NOMO-1 treated with dmso at 0.1 percent for 144 hours (cell line): ENCODE measurements around the gene EHBP1L1.

Source experiments
- DNase-seq: peaks from one replicate; lab custom pipeline; 2025; ENCODE audit not compliant: unreplicated experiment; lab: John Stamatoyannopoulos, UW

The EHBP1L1 gene

GRCh38 chr11:65576867-65577755 is 1.3 kb downstream of the EHBP1L1 start:
- peak; percentile 64 for DNase-seq

DNA sequence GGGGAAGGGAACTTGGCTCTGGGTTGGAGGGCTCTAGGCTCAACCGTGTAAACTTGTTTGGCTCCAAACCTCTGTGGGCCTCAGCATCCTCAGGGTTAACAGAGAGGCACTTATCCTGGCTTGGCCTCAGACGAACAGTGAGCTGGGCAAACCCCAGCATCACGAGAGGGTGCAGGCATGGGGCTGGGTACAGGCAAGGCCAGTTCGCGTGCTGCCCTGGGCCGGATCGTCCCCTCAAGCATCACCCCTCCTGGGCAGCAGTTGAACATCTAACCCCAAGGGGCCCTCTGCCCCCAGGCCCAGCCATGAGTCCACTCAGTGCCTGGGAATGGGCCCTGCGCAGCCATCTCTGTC is 1.9 kb downstream of the EHBP1L1 start:
- DNase-seq, result no peak

GRCh38 chr11:65578134-65578533 is 2.3 kb downstream of the EHBP1L1 start:
- DNase-seq, result no peak

DNA sequence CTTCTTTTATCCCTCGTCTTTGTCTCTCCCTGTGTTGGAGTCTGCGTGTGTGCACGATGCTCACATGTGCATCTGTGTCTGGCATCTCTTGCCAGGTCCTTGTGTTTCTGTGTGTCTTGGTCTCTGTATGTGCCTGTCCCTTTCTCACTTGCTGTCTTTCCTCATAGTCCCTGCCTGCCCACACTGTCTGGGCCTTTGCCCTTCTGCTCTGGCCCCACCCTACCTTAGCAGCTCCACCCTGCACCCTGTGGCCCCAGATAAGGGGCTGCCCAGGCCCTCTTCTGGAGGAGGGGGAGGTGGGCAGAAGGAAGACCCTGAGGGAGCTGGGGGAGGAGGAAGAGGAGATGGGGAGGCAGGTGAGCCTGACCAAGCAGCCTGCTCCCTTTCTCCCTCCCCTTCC is 2.8 kb downstream of the EHBP1L1 start:
- no peak for DNase-seq

- no peak for DNase-seq
These were observed 3.4 kb downstream of the EHBP1L1 start for GRCh38 chr11:65579291-65579690.

GRCh38 chr11:65580031-65580692 is 4.3 kb downstream of the EHBP1L1 start:
- no peak for DNase-seq

GRCh38 chr11:65580756-65581155 is 4.9 kb downstream of the EHBP1L1 start:
- no peak for DNase-seq

GRCh38 chr11:65581928-65582327 is 6.1 kb downstream of the EHBP1L1 start:
- DNase-seq, result no peak

DNA sequence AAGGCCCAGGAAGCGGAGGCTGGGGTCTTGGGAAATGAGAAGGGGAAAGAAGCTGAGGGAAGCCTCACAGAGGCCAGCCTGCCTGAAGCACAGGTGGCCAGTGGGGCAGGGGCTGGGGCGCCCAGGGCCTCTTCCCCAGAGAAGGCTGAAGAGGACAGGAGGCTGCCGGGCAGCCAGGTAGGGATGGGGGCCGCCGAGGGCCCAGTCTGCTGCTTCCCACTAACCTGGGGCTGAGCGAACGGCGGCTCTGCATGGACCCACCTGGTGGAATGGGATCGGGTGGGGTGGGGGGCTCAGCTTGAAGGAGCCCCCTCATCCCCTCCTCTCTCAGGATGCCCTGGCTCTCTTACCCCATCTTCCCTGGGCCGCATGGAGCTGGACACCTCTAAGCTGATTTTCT is 7.7 kb downstream of the EHBP1L1 start:
- no peak for DNase-seq

DNA sequence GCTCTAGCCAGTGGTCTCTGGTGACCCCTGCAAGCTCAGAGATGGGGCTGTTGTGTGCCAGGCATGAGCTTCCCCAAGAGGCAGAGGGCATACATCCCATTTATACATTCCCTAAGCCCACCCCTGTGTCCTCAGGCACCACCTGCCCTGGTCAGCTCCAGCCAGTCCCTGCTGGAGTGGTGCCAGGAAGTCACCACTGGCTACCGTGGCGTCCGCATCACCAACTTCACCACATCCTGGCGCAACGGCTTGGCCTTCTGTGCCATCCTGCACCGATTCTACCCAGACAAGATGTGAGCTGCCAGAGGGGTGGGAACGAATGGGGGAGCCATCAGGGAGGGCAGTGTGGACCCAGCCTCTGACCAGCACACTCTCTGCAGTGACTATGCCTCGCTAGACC is 8.3 kb downstream of the EHBP1L1 start:
- no peak for DNase-seq

GRCh38 chr11:65584723-65585171 is 8.9 kb downstream of the EHBP1L1 start:
- DNase-seq, result no peak

DNA sequence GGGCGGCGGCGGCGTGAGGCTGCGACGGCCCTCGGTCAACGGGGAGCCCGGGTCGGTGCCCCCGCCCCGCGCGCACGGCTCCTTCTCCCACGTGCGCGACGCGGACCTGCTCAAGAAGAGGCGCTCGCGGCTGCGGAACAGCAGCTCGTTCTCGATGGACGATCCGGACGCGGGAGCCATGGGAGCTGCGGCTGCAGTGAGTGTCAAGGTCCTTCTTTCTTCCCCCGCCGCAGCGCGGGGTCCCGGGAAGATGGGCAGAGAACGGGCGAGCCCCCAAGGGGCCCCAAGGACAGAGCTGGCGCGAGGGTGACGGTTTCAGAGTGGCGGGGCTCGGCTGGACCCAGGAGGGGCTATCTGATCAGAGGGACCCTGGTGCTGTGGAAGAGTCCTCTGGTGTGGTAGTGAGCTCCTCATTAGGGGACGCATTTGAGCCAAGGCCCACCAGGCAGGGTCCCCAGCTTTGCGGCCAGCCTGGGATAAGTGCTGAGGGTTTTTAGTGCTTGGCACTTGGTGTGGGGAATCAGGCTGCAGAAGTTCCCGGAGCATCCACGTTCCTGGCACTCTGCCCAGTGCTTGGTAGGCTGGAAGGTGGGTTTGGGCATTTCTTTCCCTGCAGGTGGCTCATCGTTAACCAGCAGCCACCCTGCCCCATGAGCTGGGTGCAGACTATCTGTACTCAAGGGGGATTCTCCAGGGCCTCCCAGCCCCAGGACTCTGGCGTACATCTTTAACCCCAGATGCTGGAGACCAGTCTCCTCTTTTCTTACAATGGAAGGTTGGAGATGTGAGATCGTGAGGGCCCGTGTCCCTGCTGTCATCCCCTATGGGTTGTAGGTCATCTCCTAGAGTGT is 9.8 kb downstream of the EHBP1L1 start:
- DNase-seq, result no peak

GRCh38 chr11:65586247-65586630 is 10.4 kb downstream of the EHBP1L1 start:
- DNase-seq, result no peak

DNA sequence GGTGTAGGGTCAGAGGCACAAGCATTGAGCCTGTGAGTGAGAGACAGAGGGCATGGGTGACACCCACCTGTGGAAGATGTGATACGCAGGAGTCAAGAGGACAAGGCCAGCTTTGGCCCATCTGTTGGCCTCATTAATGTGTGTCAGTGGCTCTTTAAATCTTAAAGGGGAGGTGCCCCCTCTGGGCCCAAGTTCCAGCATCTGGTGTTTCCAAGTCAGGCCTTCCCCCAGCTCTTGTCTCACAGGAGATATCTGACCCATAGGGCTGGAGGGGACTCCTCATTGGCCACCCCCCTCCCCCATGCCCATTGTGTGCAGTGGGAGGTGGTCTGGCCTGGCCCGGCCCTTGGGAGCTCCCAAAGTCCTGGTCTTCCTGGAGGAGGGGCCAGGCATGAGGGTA is 10.8 kb downstream of the EHBP1L1 start:
- DNase-seq, result no peak

DNA sequence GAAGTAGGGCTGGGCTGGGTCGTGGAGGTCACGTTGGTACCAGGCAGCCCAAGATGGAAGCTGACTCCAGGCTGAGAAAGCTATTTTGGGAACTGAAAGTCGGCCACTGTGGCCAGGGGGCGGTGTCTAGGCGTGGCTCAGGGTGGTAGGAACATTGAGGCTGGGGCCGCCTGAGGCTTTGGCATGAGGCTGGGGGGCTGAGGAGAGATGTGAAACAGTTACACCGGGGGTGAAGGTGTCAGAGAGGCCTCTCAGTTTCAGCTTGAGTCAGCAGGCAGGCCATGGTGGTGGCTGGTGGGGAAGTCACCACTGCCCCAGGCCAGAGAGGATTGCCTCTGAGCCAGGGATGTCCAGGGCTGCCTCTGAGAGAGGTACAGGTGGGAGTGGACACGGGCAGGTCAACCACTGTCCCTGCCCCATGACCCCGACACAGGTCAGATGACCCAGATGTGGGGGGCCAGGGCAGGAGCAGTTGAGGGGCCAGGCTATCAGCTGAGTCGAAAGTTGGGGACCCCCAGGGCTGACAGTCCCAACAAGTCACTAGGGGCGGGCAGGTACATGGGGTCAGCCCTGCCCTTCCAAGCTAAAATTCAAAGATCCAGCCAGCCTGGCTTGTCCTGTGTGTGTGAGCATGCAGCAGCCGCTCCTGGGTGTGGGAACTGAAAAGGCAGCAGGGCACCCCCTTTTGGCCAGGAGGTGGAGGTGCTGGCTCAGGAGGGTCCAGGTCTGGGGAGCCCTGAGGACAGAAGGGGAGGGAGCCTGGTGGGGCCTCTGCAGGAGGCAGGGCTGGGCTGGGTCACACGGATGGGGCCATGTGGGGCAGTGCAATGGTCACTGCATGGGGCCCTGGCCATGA is 12.6 kb downstream of the EHBP1L1 start:
- peak; percentile 61 for DNase-seq

- no peak for DNase-seq
These were observed 13.8 kb downstream of the EHBP1L1 start for GRCh38 chr11:65589444-65590239.

GRCh38 chr11:65590240-65590738 is 14.4 kb downstream of the EHBP1L1 start:
- DNase-seq, result no peak

DNA sequence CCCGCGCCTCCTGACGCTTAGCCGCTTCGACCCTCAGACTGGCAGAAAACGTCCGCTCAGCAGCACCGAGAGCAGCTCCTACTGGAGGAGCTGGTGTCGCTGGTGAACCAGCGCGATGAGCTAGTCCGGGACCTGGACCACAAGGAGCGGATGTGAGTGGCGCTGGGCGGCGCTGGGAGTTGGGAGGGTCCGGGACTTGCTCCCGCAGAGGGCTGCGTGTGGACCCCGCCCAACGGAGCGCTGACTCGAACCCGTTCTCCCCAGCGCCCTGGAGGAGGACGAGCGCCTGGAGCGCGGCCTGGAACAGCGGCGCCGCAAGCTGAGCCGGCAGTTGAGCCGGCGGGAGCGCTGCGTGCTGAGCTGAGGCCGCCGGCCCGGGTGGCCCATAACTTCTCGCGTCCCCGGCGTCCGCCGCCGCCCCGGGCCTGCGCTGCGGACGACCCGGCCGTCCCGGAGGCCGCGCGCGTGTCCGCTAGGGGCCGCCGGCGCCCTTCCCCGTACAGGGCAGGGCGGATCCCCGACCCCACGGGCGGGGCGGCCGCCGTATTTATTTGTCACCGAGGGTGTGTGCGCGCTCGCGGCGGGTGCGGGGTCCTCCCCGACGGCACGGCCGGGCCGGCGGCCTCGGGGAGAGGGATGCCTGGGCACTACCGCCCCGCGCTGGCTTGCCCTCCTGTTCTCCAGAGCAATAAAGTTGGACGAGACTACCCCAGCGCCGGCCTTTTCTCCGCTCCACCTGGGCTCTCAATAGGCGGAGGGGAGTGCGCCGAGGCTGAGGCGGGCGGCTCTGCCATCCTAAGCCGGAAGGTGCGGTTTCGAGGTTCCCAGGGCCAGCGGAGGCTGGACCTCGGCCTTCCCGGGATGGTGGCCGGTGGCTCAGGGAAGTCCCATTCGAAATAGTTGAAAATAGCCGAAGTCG is 16.3 kb downstream of the EHBP1L1 start:
- no peak for DNase-seq
